GM21447 (cell line): ENCODE data around the gene GNL2.
"Not testable (repeated sequence)": the region's sequence is repeated elsewhere in the genome, so short reads cannot be mapped to it uniquely, and the experiment has no call there.

ENCODE experiments used
- ATAC-seq: cut with Tn5 transposase; IDR thresholded peaks from one replicate; pipeline ENCODE4 v1.9.1; 2021; ENCODE audit not compliant: unreplicated experiment

Gene GNL2

GRCh38 chr1:37560401-37561132, 35.2 kb downstream of the GNL2 start:
- no peak for ATAC-seq

- not testable (repeated sequence) for ATAC-seq
Observed at GRCh38 chr1:37559957-37560379, 35.8 kb downstream of the GNL2 start.

- ATAC-seq, result no peak
Observed at GRCh38 chr1:37559080-37559479, 36.7 kb downstream of the GNL2 start.

GRCh38 chr1:37558411-37558810, 37.3 kb downstream of the GNL2 start:
- ATAC-seq, result no peak

- ATAC-seq, result no peak
Observed at GRCh38 chr1:37557402-37557801, 38.3 kb downstream of the GNL2 start.

GRCh38 chr1:37556712-37557196, 39.0 kb downstream of the GNL2 start, which contains the start of gene DNALI1:
Gene DNALI1 (plus strand): TSS chr1:37556940. CDS start chr1:37556995, 55 bp downstream.
- ATAC-seq, result no peak

GRCh38 chr1:37553927-37554808, 41.6 kb downstream of the GNL2 start, which contains the start of gene SNIP1:
Gene SNIP1 (minus strand): TSS chr1:37554293. CDS start chr1:37554229, 64 bp downstream.
- peak; percentile 85 for ATAC-seq

GRCh38 chr1:37553598-37553926, 42.2 kb downstream of the GNL2 start:
- ATAC-seq, result peak; percentile 16

GRCh38 chr1:37549341-37549740, 46.4 kb downstream of the GNL2 start:
- ATAC-seq, result no peak

- ATAC-seq, result no peak
Observed at GRCh38 chr1:37545019-37545418, 50.7 kb downstream of the GNL2 start.

GRCh38 chr1:37544530-37544929, 51.2 kb downstream of the GNL2 start:
- no peak for ATAC-seq

GRCh38 chr1:37540036-37540785, 55.5 kb downstream of the GNL2 start:
- ATAC-seq, result no peak

GRCh38 chr1:37539154-37539553, 56.6 kb downstream of the GNL2 start:
- not testable (repeated sequence) for ATAC-seq

- ATAC-seq, result no peak
Observed at GRCh38 chr1:37537378-37537777, 58.4 kb downstream of the GNL2 start.

- no peak for ATAC-seq
Observed at GRCh38 chr1:37533317-37534093, 62.2 kb downstream of the GNL2 start.

GRCh38 chr1:37532418-37533156, 63.1 kb downstream of the GNL2 start:
- not testable (repeated sequence) for ATAC-seq

GRCh38 chr1:37529888-37530287, 65.8 kb downstream of the GNL2 start:
- ATAC-seq, result not testable (repeated sequence)

GRCh38 chr1:37519613-37520012, 76.1 kb downstream of the GNL2 start:
- no peak for ATAC-seq

- ATAC-seq, result not testable (repeated sequence)
Observed at GRCh38 chr1:37518929-37519328, 76.8 kb downstream of the GNL2 start.

GRCh38 chr1:37518241-37518640, 77.5 kb downstream of the GNL2 start:
- not testable (repeated sequence) for ATAC-seq
